ENCODE results near the gene OLFM1.
"Not testable (repeated sequence)": the region's sequence is repeated elsewhere in the genome, so short reads cannot be mapped to it uniquely, and the experiment has no call there.

OLFM1 gene

GRCh38 chr9:135108831-135109510 is 21.5 kb downstream of the OLFM1 start:
- DNase-seq = no peak

GRCh38 chr9:135109650-135110049 is 22.2 kb downstream of the OLFM1 start:
- no peak for DNase-seq

DNA sequence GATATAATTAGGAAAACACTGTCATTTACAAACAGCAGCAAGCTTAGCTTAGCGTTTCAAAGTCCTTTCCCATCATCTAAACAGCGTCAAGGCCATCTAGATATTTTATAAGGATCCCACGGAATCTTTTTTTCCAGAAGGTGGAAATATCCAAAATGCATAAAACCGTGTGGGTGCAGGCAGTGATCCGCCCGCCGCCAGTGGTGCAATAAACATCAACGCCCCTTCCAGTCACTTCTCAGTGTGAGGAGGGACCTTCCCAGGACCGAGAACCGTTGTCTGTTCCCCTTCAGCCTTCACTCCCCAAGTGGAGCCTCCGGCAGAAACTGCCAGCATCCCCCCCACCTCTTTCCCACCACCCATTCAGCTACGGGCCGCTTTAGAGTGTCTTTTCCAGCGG is 22.9 kb downstream of the OLFM1 start:
- no peak for DNase-seq

DNA sequence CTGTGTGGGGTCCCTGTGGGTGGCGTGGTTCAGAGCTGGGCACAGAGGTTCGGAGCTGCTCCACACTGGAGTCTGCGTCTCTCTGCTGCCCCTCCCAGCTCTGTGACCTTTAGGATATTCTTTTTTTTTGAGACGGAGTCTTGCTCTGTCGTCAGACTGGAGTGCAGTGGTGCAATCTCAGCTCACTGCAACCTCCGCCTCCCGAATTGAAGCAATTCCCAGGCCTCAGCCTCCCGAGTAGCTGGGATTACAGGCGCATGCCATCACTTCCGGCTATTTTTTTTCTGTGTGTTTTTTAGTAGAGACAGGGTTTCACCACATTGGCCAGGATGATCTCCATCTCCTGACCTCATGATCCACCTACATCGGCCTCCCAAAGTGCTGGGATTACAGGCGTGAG is 24.1 kb downstream of the OLFM1 start:
- DNase-seq = not testable (repeated sequence)

DNA sequence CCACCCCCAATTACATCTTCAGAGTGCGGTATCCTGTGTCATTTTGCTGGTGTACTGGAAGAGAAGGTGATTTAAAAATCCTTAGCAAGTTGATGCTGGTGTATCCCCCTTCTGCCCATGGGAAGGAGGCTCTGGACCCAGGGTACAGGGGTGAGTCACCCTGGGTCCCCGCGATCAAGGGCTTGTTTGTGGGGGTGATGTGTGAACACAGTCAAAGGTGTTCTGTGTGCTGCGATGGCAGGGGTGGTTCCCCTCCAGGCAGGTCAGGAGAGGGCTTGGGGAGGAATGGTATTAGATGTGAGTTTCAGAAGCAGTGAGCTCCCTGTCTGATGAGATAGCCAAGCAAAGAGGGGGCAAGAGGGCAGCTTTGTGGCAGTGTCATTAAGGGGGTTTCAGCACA is 28.9 kb downstream of the OLFM1 start:
- DNase-seq = no peak

- DNase-seq = no peak
Observed at GRCh38 chr9:135116881-135117280, 29.4 kb downstream of the OLFM1 start.

DNA sequence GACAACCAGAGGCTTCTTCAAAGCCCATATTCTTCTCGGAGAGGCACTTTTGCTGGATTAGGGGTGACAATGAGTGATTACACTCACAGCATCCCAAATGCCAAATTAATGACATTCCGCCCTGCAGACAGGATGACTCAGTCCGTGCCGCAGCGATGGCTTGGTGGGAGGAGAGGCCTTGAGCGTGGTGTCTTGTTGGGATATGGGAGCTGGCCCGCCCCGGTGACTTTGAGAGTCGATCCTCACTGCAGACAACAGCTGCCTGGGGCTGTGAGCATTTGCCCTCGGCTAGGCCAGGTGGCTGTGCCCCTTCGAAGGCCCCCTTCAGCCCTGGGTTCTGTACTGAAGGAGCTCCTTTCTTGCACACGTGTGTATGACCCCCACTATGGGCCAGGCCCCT is 29.8 kb downstream of the OLFM1 start:
- DNase-seq = no peak

GRCh38 chr9:135119496-135120064 is 32.1 kb downstream of the OLFM1 start:
- DNase-seq = no peak

DNA sequence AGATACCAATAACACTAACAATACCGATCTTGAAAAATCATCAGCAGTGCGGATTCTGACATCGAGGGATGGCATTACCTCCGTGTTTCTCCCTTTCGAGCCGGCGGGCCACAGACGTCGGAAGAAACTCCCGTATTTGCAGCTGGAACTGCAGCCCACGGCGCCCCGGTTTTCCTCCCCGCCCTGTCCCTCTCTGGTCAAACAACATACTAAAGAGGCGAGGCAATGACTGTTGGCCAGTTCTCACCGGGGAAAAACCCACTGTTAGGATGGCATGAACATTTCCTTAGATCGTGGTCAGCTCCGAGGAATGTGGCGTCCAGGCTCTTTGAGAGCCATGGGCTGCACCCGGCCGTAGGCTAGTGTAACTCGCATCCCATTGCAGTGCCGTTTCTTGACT is 32.8 kb downstream of the OLFM1 start:
- no peak for DNase-seq

DNA sequence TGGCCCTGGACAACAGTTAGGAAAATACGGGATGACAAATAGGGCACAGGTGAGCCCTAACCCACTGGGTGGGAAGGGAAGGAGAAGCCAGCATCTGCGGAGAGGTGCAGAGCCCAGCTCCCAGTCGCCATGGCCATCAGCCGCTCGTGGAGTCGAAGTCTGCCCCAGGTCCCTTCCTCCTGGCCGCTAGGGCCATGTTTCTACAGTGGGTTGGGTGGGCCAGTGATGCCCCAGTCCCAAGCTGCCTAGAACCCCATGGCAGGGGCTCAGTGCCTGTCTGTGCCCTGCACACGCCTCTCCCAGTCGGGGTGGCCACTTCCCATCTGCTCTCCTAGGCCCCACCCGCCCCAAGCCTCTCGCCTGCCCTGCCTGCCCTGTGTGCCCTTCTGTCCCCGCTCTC is 34.8 kb downstream of the OLFM1 start:
- DNase-seq = no peak

DNA sequence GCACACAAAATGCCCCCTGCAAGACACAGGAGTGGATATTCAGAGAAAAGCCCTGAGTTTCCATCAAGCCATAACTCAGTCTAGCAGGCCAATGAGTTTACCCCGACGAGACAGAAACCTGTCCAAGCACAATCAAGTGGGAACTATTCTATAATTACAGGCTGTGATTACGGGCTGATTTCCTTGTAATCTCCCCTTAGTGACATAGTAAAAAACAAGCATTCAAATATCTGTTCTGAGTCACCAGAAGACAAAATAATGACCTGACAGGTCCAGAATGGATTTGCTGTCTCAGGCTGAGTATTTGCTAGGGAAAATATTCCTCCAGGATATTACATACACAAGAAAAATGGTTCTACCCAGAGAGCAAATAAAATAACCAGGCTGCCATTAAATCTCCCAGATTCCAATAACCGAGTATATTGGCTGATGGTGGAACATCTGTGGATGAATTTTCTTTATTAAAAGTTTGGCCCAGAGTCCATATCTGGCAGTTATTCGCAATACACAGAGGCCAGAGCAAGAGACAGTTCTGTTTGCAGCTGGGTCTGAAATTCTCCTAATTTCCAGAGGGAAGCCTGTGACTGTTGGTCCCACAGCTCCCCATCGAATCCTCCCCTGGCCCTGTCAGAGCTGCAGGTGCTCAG is 35.8 kb downstream of the OLFM1 start:
- no peak for DNase-seq

GRCh38 chr9:135123773-135124134 is 36.3 kb downstream of the OLFM1 start:
- no peak for DNase-seq

- DNase-seq = no peak
Observed at GRCh38 chr9:135126451-135127187, 39.2 kb downstream of the OLFM1 start.

GRCh38 chr9:135127718-135128670 is 40.5 kb downstream of the OLFM1 start:
- DNase-seq = no peak

GRCh38 chr9:135129137-135129695 is 41.7 kb downstream of the OLFM1 start:
- DNase-seq = no peak

GRCh38 chr9:135130207-135130976 is 42.9 kb downstream of the OLFM1 start:
- DNase-seq = no peak

GRCh38 chr9:135131488-135131887 is 44.0 kb downstream of the OLFM1 start:
- DNase-seq = no peak

DNA sequence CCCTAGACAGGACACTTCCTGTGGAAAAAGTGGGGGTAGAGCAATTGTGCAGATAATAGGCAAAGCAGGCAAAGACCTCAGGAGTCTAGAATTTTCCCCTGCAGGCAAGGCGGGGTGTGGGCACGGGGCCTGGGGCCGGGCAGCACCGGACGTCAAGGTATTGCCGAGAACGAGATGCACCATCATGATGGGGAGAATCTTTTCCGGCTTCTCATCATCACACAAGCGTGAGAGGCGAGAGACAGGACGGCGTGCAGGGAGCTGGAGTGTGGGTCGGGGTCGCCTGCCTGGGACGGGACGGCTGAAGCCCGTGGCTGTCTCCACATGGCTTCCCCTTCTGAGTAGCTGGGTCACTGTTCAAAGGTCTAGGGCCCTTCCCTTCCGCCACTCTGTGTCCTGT is 44.5 kb downstream of the OLFM1 start:
- no peak for DNase-seq

DNA sequence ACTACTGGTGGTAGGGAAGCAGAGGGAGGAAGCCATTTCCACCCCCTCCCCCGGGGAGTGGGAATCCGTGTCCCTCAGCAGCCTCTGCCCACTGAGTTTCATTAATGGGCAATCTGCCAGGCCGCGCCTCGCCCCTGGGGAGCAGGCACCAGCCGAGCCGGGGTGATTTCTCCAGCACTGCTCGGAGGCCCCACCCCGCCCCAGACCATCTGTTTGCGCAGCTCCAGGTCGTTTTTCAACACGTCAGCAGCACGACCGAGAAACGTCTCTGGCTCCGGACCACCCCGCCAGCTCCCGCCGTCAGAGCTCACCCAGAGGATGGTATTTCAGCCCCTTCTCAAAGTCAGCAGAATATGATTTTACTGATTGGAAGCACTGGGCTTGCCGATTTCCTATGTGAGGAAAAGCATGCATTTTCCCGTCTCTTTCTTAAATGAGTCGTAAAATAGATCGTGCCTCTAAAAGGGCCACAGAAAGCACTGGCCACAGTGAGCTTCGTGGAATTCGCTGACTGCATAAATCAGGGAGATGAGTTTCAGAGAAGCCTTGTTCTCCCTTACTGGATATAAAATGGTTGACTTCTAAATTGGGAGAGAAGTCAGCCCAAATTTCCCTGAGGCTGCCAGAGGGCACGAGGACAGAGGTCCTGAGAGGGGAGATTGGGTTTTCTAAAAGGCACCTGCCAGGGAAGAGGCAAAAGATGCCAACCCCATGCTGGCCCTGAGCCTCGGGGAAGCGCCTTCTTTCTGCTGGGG is 47.0 kb downstream of the OLFM1 start:
- DNase-seq = no peak

- no peak for DNase-seq
Observed at GRCh38 chr9:135135171-135135928, 47.9 kb downstream of the OLFM1 start.
